GM12865 (cell line): ENCODE data around the gene ZG16B.

ENCODE experiments used
- DNase-seq: peaks from one replicate; pipeline ENCODE4 v3.0.0; 2010; ENCODE audit warnings: low read depth
- H3K4me3 ChIP-seq: 2 replicates; pipeline ENCODE4 v1.5.1; 2011; ENCODE audit warnings: mild to moderate bottlenecking, low read depth, low read length, control low read depth
- CTCF ChIP-seq: IDR thresholded peaks from 2 replicates; pipeline ENCODE4 v1.5.1; 2011; ENCODE audit warnings: low read length, control low read depth, low read depth, inconsistent platforms; ENCODE audit not compliant: insufficient read depth; ENCODE audit errors: missing control alignments

Gene ZG16B

DNA sequence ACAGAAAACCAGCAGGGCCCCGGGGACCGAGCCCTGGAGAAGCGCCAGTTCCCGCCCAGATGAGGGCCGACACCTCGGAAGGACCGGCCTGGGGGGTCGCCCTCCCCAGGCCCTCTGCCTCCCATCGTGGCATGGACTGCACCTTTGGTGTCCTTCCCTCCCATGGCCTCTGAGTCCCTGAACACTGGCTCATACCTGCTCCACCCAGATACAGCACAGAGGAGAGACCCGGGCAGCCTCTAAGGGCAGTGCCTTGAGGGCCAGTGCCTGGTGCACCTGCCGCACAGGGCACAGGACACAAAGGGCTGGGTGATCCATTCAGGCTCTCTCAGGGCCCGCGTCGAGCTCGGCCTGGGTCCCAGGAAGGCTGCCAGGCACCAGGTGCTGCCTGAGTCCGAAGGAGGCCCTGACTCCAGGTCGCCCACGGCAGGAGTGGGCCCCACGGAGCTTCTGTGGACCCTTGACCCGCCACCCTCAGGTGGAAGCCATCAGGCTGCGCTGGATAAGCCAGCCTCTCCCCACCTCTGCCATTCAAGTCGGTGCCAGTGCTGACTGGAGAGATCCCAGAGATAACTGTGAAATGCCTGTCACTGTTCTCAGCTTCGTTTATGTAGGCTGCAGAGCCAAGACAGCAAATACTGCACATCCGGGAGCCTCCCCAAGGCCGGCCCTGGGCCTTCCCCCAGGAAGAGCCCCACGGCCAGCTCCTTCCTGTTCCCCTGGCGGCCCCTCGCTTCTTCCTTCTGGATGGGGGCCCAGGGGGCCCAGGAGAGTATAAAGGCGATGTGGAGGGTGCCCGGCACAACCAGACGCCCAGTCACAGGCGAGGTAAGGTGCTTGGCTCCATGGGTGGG lies at the start of gene ZG16B:
Gene ZG16B (plus strand): TSS at position 803 of the 854 bp plus-strand sequence. CDS start 139 bp downstream, outside the sequence.
- TF ChIP-seq CTCF = no peak
- DNase-seq = peak; percentile 44
- peak within 1 kb of the TSS; percentile 50 for H3K4me3 ChIP-seq

DNA sequence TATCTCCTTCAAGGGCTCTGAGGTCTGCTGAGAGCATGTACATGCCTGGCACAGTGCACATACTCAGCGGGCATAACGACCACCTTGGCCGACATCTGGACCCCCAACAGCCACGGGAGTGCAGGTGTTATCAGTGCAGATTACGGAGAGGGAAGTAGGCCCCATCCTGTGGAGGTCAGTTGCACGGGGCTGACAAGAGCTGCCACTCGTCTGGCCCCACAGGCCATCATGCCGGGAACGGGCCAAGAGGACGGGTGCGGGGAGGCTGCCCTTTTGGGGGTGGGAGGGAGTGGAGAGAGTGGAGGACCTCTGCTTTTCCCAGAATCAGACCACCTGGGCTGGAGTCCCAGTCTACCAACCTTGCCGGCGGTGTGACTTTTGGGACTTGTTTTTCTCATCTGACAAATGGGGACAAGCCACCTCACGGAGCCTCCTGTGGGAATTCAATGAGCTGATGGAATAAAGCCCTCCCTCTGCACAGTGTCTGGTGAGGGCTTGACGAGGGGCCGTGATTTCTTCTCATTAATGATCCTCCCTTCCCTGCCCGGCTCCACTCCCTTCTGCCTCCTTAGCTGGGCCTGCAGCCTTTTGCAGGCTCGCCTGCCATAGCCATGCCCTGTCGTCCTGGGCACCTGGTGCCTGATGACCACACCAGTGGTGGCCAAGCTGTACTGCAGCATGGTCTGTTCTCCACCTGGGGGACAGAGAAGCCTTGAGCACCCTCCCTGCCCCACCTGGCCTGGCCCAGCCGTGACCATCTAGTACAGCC lies 47.3 kb upstream of the ZG16B start:
- no peak overlapping the region for H3K4me3 ChIP-seq
- DNase-seq = no peak
- TF ChIP-seq CTCF = no peak

DNA sequence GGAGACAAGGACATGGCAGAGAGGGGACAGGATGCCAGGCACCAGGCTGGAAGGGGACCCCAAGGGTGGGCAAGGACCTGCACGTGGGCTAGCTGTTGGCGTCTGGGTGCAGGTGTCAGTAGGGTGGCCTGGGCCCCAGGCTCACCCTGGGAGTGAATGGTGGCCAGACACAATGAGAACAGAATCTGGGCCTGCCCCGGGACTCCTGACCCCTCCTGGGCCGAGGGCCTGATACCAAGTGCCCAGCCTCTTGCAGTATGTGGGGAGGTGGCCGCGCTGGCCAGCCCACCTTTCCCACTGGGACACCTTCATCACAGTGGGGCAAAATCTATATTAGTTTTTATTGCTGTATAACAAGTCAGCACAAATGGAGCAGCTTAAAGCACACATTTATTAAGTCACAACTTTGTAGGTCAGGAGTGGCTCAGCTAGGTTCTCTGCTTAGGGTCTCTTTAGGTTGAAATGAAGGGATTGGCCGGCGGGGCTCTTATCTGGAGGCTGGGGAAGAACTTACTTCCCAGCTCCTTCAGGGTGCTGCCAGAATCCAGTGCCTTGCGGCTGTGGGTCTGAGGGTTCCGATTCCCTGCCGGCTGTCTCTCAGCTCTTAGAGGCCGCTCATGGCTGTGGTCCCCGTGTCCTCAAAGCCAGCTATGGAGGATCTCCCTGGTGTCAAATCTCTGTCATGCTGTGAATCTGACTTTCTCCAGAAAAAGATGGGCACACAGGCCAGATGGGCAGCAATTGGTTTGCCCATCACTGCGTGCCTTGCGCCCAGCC lies 46.3 kb upstream of the ZG16B start:
- no peak for DNase-seq
- TF ChIP-seq CTCF = no peak
- no peak overlapping the region for H3K4me3 ChIP-seq

DNA sequence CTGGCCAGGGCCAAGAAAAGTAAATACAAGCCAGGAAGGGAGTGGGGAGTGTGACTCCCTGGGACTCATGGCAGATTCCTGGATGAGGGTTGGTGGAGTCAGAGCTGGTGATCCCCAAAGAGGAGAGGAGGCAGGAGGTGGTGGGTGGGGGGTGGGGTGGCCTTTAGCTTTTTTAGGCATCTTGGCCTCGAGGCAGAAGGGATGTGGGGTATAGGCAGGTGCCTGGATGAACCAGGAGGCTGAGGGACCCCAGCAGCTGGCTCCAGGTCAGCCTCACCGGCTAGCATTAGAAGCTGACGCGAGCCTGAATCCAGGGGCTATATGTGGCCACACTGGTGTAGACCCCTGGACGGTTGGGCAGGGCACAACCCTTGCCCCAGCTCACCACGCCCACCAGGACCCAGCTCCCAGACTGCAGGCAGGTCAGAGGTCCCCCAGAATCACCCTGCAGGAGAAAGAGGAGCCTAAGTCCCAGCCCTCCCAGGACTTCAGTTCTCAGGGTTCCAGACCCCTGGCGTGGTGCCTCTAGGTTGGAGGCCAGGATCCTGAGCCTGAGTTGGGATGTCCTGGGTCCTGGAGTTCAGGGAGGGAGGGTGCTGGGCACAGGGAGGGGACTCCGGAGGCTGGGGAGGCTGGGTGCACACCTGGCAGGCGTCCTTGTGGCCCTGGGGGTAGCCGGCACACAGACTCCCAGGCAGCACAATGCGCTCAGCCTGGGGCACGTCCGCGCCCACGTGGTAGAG lies 45.6 kb upstream of the ZG16B start:
- no peak for TF ChIP-seq CTCF
- no peak overlapping the region for H3K4me3 ChIP-seq
- DNase-seq = no peak

- no peak for TF ChIP-seq CTCF
- no peak overlapping the region for H3K4me3 ChIP-seq
- DNase-seq = no peak
Measured at GRCh38 chr16:2785101-2785991, 44.8 kb upstream of the ZG16B start.
